Measurements from ENCODE around the gene EFNA3. TPM values are rescaled to one million over a fixed set of nuclear protein-coding genes. Genes with fewer than 3 reads are reported as not detected.
"Not testable (repeated sequence)": the region's sequence is repeated elsewhere in the genome, so short reads cannot be mapped to it uniquely, and the experiment has no call there.

The EFNA3 gene
- total RNA-seq, 1 donor from 2014 or later, result 6.6 TPM

- peaks cover 48% of the 10 kb centered on the region for H3K27me3 Mint-ChIP-seq (ENCODE audit: low read depth)
- H3K9me3 Mint-ChIP-seq, result no peaks in the 10 kb centered on the region
- no peak for TF ChIP-seq CTCF (conservative IDR thresholded peaks at IDR 0.05)
- DNase-seq (ENCODE audit: low read depth, low spot score), result no peak
- H3K27ac Mint-ChIP-seq (ENCODE audit: unreplicated experiment), result no peak overlapping the region
- no peaks in the 10 kb centered on the region for H3K4me1 Mint-ChIP-seq
- no peaks in the 10 kb centered on the region for H3K36me3 Mint-ChIP-seq (ENCODE audit: low read depth)
- no peak overlapping the region for H3K4me3 Mint-ChIP-seq
These were observed 37.6 kb downstream of the EFNA3 start for GRCh38 chr1:155116113-155116764.

GRCh38 chr1:155117610-155118009, 39.0 kb downstream of the EFNA3 start:
- Mint-ChIP-seq H3K4me1 (no peaks in the 10 kb centered on the region), H3K9me3 (no peaks in the 10 kb centered on the region), H3K27ac (ENCODE audit: unreplicated experiment) (no peak overlapping the region), H3K27me3 (ENCODE audit: low read depth) (peaks cover 55% of the 10 kb centered on the region), H3K4me3 (no peak overlapping the region), H3K36me3 (ENCODE audit: low read depth) (no peaks in the 10 kb centered on the region)
- no peak for DNase-seq (ENCODE audit: low read depth, low spot score)
- TF ChIP-seq CTCF (conservative IDR thresholded peaks at IDR 0.05), result no peak

GRCh38 chr1:155118090-155118489, 39.5 kb downstream of the EFNA3 start:
- H3K27ac Mint-ChIP-seq (ENCODE audit: unreplicated experiment); H3K9me3 Mint-ChIP-seq; H3K36me3 Mint-ChIP-seq (ENCODE audit: low read depth); DNase-seq (ENCODE audit: low read depth, low spot score); H3K4me1 Mint-ChIP-seq; H3K4me3 Mint-ChIP-seq: not testable (repeated sequence)
- peaks cover 60% of the 10 kb centered on the region for H3K27me3 Mint-ChIP-seq (ENCODE audit: low read depth)

- Mint-ChIP-seq H3K4me1 (no peaks in the 10 kb centered on the region), H3K9me3 (no peaks in the 10 kb centered on the region), H3K27ac (ENCODE audit: unreplicated experiment) (no peak overlapping the region), H3K36me3 (ENCODE audit: low read depth) (no peaks in the 10 kb centered on the region), H3K4me3 (no peak overlapping the region), H3K27me3 (ENCODE audit: low read depth) (peaks cover 81% of the 10 kb centered on the region)
- no peak for TF ChIP-seq CTCF (conservative IDR thresholded peaks at IDR 0.05)
- no peak for DNase-seq (ENCODE audit: low read depth, low spot score)
These were observed 41.6 kb downstream of the EFNA3 start for GRCh38 chr1:155120253-155120652.

- no peaks in the 10 kb centered on the region for H3K9me3 Mint-ChIP-seq
- H3K4me3 Mint-ChIP-seq, result no peak overlapping the region
- H3K27me3 Mint-ChIP-seq (ENCODE audit: low read depth), result peaks cover 83% of the 10 kb centered on the region
- TF ChIP-seq CTCF (conservative IDR thresholded peaks at IDR 0.05), result no peak
- H3K4me1 Mint-ChIP-seq, result peaks cover 3% of the 10 kb centered on the region
- DNase-seq (ENCODE audit: low read depth, low spot score), result no peak
- H3K27ac Mint-ChIP-seq (ENCODE audit: unreplicated experiment), result no peak overlapping the region
- H3K36me3 Mint-ChIP-seq (ENCODE audit: low read depth), result no peaks in the 10 kb centered on the region
These were observed 42.6 kb downstream of the EFNA3 start for GRCh38 chr1:155121249-155121648.

DNA sequence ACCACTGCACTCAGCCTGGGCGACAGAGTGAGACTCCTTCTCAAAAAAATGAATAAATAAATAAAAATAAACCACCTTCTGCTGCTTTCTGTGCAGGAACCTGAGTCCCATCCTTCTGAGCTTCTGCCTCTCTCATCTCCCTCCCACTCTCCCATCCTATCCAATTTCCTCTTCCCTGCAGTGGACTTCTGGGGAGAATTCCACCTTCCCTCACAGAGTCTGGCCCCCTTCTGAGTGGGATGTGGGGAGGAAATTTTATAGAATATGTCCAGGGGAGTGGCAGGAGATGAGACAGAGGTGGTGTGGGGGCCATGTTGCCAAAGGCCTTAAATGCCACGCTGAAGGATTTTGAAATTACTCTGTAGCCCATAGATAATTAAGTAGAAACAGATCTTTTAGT, 43.7 kb downstream of the EFNA3 start:
- Mint-ChIP-seq H3K9me3 (no peaks in the 10 kb centered on the region), H3K4me1 (peaks cover 10% of the 10 kb centered on the region), H3K27ac (ENCODE audit: unreplicated experiment) (no peak overlapping the region), H3K4me3 (no peak overlapping the region), H3K36me3 (ENCODE audit: low read depth) (no peaks in the 10 kb centered on the region), H3K27me3 (ENCODE audit: low read depth) (peaks cover 87% of the 10 kb centered on the region)
- no peak for DNase-seq (ENCODE audit: low read depth, low spot score)
- no peak for TF ChIP-seq CTCF (conservative IDR thresholded peaks at IDR 0.05)

Measured in neural crest cell (in vitro differentiated cells).